Fibroblast of lung (primary cell): Measurements from ENCODE around the gene LARP6. TPM values are rescaled to one million over a fixed set of nuclear protein-coding genes. Genes with fewer than 3 reads are reported as not detected.
A peak's percentile ranks its signal among the peaks of the same experiment; 100 is the strongest.

Experiments used
- DNase-seq, 2 donors: peaks; one replicate each; pipeline versions ENCODE4 v3.0.0 to v3.0.0-alpha.2; 2010; ENCODE audit warnings: low read depth in 2 of 2
- H2AFZ ChIP-seq: 2 replicates; pipeline ENCODE4 v1.5.1; 2012; ENCODE audit warnings: low read length, control low read depth, inconsistent platforms
- H3K27ac ChIP-seq: 2 replicates; pipeline ENCODE4 v1.5.1; 2011; ENCODE audit warnings: low read length, control low read depth; ENCODE audit not compliant: insufficient read depth
- H3K27me3 ChIP-seq: 2 replicates; pipeline ENCODE4 v1.5.1; 2011; ENCODE audit warnings: mild to moderate bottlenecking, low read length; ENCODE audit not compliant: control insufficient read depth, insufficient read depth
- H3K36me3 ChIP-seq: 2 replicates; pipeline ENCODE4 v1.5.1; 2011; ENCODE audit warnings: low read length; ENCODE audit not compliant: control insufficient read depth, insufficient read depth
- H3K4me1 ChIP-seq: 2 replicates; pipeline ENCODE4 v1.5.1; 2011; ENCODE audit warnings: low read length; ENCODE audit not compliant: control insufficient read depth, insufficient read depth; ENCODE audit errors: extremely low read depth
- H3K4me2 ChIP-seq: 2 replicates; pipeline ENCODE4 v1.5.1; 2011; ENCODE audit warnings: low read length, control low read depth; ENCODE audit not compliant: insufficient read depth; ENCODE audit errors: extremely low read depth
- H3K4me3 ChIP-seq, 4 experiments: fragments of 200-600 bp in 1 of 4; sonication (generic) in 1 of 4; replicated peaks in 1 of 4; 2 replicates each; pipeline ENCODE4 v1.5.1; 2011 to 2016; ENCODE audit warnings: low read length in 4 of 4, low read depth in 3 of 4, mild to moderate bottlenecking in 3 of 4, control low read depth in 2 of 4, inconsistent platforms in 1 of 4, mixed read lengths in 1 of 4; ENCODE audit not compliant: insufficient read depth in 1 of 4; ENCODE audit errors: control extremely low read depth in 1 of 4
- H3K79me2 ChIP-seq: 2 replicates; pipeline ENCODE4 v1.5.1; 2012; ENCODE audit warnings: mild to moderate bottlenecking, low read length, inconsistent platforms; ENCODE audit not compliant: control insufficient read depth, insufficient read depth
- H3K9ac ChIP-seq: 2 replicates; pipeline ENCODE4 v1.5.1; 2011; ENCODE audit warnings: mild to moderate bottlenecking, low read length, control low read depth; ENCODE audit not compliant: insufficient read depth
- H3K9me3 ChIP-seq: 2 replicates; pipeline ENCODE4 v1.5.1; 2012; ENCODE audit warnings: low read depth, low read length; ENCODE audit not compliant: control insufficient read depth, insufficient read depth
- H4K20me1 ChIP-seq: 2 replicates; pipeline ENCODE4 v1.5.1; 2011; ENCODE audit warnings: low read length; ENCODE audit not compliant: control insufficient read depth, insufficient read depth; ENCODE audit errors: extremely low read depth
- EZH2 ChIP-seq: IDR thresholded peaks from 2 replicates; pipeline ENCODE4 v1.5.1; 2012; ENCODE audit warnings: low read length, control low read depth, mild to moderate bottlenecking; ENCODE audit errors: missing control alignments
- polyA plus RNA-seq, 2 donors: library from polyadenylated mRNA; depleted of rRNA in 1 of 2; stranded (reverse) in 1 of 2; unstranded in 1 of 2; fragments of >200 nt; gene quantifications; 2 replicates each; pipeline ENCODE4 v1.2.1, GENCODE V29; 2011 to 2012; ENCODE audit warnings: missing spikeins in 1 of 2
- total RNA-seq: library from RNA; depleted of rRNA; stranded (reverse); fragments of >200 nt; gene quantifications from 2 replicates; pipeline ENCODE4 v1.2.1, GENCODE V29; 2014
- TF ChIP-seq, protein P1 (sequence below), 2 donors: IDR thresholded peaks in 1 of 2; conservative IDR thresholded peaks in 1 of 2; 1 replicate in 1 of 2; 2 replicates in 1 of 2; pipeline ENCODE4 v1.5.1; 2011 to 2012; ENCODE audit warnings: low read length in 2 of 2, control low read depth in 1 of 2, inconsistent platforms in 1 of 2, low read depth in 1 of 2, mild to moderate bottlenecking in 1 of 2

Gene LARP6
- total and polyA plus RNA-seq, 2 donors (not counting 1 experiment from before 2014, with no cell fraction given): 108 to 160 TPM

DNA sequence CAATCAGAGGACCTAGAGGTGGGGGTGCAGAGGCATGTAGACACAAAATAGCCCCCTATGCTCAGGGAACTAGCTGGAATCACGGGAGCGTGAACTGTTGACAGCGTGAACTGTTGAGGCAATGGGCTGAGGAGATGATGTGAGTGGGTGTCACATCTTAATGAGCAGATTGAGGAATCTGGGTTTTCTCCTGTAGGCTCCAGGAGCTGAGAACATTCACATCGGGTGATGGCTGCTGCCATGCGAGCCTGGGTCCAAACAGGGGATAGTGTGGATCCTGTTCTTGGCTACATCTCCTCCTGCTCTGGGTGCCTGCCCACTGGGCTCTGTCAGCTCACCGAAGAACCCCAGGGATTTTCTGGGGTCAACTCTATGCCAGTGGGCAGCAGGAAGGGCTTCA, 2.1 kb downstream of the LARP6 start:
- Histone ChIP-seq H3K9ac (peak overlapping the region; percentile 5), H3K4me2 (peak overlapping the region; percentile 83), H3K9me3 (no peaks in the 10 kb centered on the region), H3K79me2 (peaks cover 59% of the 10 kb centered on the region), H3K27me3 (no peaks in the 10 kb centered on the region), H3K4me3 (peak overlapping the region; percentile 60 to 97 (median 88)), H3K4me1 (peaks cover 22% of the 10 kb centered on the region), H3K36me3 (peaks cover 5% of the 10 kb centered on the region), H2AFZ (no peak overlapping the region), H4K20me1 (no peaks in the 10 kb centered on the region), H3K27ac (peak overlapping the region; percentile 90)
- TF ChIP-seq, protein P1, sequence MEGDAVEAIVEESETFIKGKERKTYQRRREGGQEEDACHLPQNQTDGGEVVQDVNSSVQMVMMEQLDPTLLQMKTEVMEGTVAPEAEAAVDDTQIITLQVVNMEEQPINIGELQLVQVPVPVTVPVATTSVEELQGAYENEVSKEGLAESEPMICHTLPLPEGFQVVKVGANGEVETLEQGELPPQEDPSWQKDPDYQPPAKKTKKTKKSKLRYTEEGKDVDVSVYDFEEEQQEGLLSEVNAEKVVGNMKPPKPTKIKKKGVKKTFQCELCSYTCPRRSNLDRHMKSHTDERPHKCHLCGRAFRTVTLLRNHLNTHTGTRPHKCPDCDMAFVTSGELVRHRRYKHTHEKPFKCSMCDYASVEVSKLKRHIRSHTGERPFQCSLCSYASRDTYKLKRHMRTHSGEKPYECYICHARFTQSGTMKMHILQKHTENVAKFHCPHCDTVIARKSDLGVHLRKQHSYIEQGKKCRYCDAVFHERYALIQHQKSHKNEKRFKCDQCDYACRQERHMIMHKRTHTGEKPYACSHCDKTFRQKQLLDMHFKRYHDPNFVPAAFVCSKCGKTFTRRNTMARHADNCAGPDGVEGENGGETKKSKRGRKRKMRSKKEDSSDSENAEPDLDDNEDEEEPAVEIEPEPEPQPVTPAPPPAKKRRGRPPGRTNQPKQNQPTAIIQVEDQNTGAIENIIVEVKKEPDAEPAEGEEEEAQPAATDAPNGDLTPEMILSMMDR (conservative IDR thresholded peaks at IDR 0.05 in 1 of 2, IDR thresholded peaks at IDR 0.05 in 1 of 2; ENCODE audit: low read depth in 1 of 2, low read length in 2 of 2): no peak
- TF ChIP-seq EZH2: no peak
- no peak for DNase-seq

DNA sequence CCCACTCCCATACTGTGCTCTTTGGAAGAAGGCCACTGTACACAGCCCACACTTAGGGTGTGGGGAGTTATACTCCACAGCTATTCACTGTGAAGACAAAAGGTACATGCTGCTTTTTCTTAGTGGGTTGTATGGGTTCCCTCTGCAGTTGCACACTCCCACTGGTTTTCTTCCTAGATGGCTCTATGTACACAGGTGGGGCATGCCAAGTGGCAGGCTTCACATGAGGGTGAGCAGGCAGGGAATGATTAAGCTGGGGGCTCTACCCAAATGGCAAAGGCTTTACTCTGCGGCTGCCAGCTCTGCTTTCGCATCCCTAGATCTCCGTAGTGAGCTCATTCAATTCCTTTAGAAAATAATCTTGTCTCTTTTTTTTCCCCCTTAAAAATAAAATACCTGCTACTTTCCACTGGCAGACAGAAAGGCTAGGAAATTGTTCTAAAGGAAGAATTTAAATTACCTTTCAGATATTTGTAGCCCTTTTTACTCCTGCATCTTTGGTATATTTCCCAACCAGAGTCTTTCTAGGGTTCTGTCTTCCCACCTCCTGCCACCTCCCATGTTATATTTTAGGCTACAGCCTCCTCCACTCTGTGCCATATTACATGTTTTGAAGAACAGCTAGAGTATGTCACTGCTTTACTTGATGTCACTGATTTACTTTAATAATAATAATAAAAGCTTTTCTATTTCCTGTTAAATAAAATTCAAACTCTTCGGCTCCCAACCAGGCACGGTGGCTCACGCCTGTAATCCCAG, 8.2 kb downstream of the LARP6 start:
- Histone ChIP-seq H3K4me2 (no peak overlapping the region), H3K27me3 (no peaks in the 10 kb centered on the region), H3K36me3 (peaks cover 4% of the 10 kb centered on the region), H3K4me3 (no peak overlapping the region), H3K4me1 (no peaks in the 10 kb centered on the region), H4K20me1 (no peaks in the 10 kb centered on the region), H3K9me3 (no peaks in the 10 kb centered on the region), H3K9ac (no peak overlapping the region), H3K79me2 (peaks cover 49% of the 10 kb centered on the region), H3K27ac (no peak overlapping the region), H2AFZ (no peak overlapping the region)
- no peak for TF ChIP-seq EZH2
- TF ChIP-seq, protein P1 (conservative IDR thresholded peaks at IDR 0.05 in 1 of 2, IDR thresholded peaks at IDR 0.05 in 1 of 2; ENCODE audit: low read depth in 1 of 2, low read length in 2 of 2): no peak
- no peak for DNase-seq

DNA sequence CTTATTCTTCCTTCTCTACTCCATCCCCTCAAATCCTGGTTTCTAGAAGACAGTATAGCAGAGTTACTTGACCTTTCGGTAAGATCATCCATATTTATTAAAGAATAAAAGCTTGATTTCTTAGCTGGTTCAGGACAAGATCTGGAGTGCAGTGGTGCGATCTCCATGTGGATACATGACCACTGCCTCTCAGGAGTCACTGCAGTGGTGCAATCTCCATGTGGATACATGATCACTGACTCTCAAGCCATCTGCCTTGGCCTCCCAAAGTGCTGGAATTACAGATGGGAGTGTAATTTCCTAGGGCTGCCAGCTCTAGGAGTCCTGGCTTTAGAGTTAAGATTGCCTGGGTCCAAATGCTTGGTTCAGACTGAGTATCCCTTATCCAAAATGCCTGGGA, 16.5 kb downstream of the LARP6 start:
- Histone ChIP-seq H3K4me1 (peaks cover 13% of the 10 kb centered on the region), H3K27ac (no peak overlapping the region), H3K27me3 (no peaks in the 10 kb centered on the region), H2AFZ (no peak overlapping the region), H3K4me3 (no peak overlapping the region), H3K9me3 (no peaks in the 10 kb centered on the region), H4K20me1 (no peaks in the 10 kb centered on the region), H3K36me3 (peaks cover 11% of the 10 kb centered on the region), H3K4me2 (no peak overlapping the region), H3K79me2 (peaks cover 15% of the 10 kb centered on the region), H3K9ac (no peak overlapping the region)
- TF ChIP-seq, protein P1 (conservative IDR thresholded peaks at IDR 0.05 in 1 of 2, IDR thresholded peaks at IDR 0.05 in 1 of 2; ENCODE audit: low read depth in 1 of 2, low read length in 2 of 2): no peak
- no peak for TF ChIP-seq EZH2
- no peak for DNase-seq
